GM23248 (cell line): Measurements from ENCODE around the gene KIF2A. TPM values are rescaled to one million over a fixed set of nuclear protein-coding genes. Genes with fewer than 3 reads are reported as not detected.

ENCODE experiments used
- DNase-seq: peaks from one replicate; pipeline ENCODE4 v3.0.0-alpha.2; 2015
- H2AFZ ChIP-seq: fragments of 200-600 bp; sonication (generic); 2 replicates; pipeline ENCODE4 v1.6.1; 2016; ENCODE audit warnings: antibody characterized with exemption
- H3F3A ChIP-seq: fragments of 200-600 bp; sonication (generic); 2 replicates; pipeline ENCODE4 v1.6.1; 2016; ENCODE audit warnings: mild to moderate bottlenecking, antibody characterized with exemption, mixed run types; ENCODE audit not compliant: insufficient read depth
- H3K27ac ChIP-seq: fragments of 200-600 bp; sonication (generic); 2 replicates; pipeline ENCODE4 v1.5.1; 2016; ENCODE audit warnings: mild to moderate bottlenecking
- H3K27me3 ChIP-seq: fragments of 200-600 bp; sonication (generic); replicated peaks from 2 replicates; pipeline ENCODE4 v1.6.1; 2016; ENCODE audit warnings: mild to moderate bottlenecking; ENCODE audit not compliant: insufficient read depth
- H3K36me3 ChIP-seq: fragments of 200-600 bp; sonication (generic); 2 replicates; pipeline ENCODE4 v1.6.1; 2016; ENCODE audit warnings: low read depth, mild to moderate bottlenecking
- H3K4me1 ChIP-seq: fragments of 200-600 bp; sonication (generic); 2 replicates; pipeline ENCODE4 v1.6.1; 2016; ENCODE audit warnings: mild to moderate bottlenecking; ENCODE audit not compliant: insufficient read depth
- H3K4me2 ChIP-seq: fragments of 200-600 bp; sonication (generic); one replicate; pipeline ENCODE4 v1.6.1; 2016; ENCODE audit warnings: mild to moderate bottlenecking; ENCODE audit not compliant: unreplicated experiment
- H3K4me3 ChIP-seq: fragments of 200-600 bp; sonication (generic); 2 replicates; pipeline ENCODE4 v1.5.1; 2016; ENCODE audit warnings: mild to moderate bottlenecking
- H3K79me2 ChIP-seq: fragments of 200-600 bp; sonication (generic); 2 replicates; pipeline ENCODE4 v1.6.1; 2016; ENCODE audit warnings: mild to moderate bottlenecking; ENCODE audit not compliant: insufficient read depth
- H3K9ac ChIP-seq: fragments of 200-600 bp; sonication (generic); 2 replicates; pipeline ENCODE4 v1.6.1; 2016; ENCODE audit warnings: mild to moderate bottlenecking
- H3K9me2 ChIP-seq: fragments of 200-600 bp; sonication (generic); 2 replicates; pipeline ENCODE4 v1.6.1; 2016; ENCODE audit warnings: mixed run types, mild to moderate bottlenecking, moderate library complexity; ENCODE audit not compliant: insufficient read depth
- H3K9me3 ChIP-seq: fragments of 200-600 bp; sonication (generic); one replicate; pipeline ENCODE4 v1.6.1; 2017; ENCODE audit warnings: low read depth
- H4K20me1 ChIP-seq: fragments of 200-600 bp; sonication (generic); 2 replicates; pipeline ENCODE4 v1.6.0; 2016; ENCODE audit not compliant: insufficient read depth
- EZH2 ChIP-seq: fragments of 200-600 bp; sonication (generic); IDR thresholded peaks from 2 replicates; pipeline ENCODE4 v1.6.1; 2018; ENCODE audit warnings: antibody characterized with exemption, mild to moderate bottlenecking; ENCODE audit not compliant: insufficient read depth, poor library complexity, severe bottlenecking
- EZH2phosphoT487 ChIP-seq: fragments of 200-600 bp; sonication (generic); IDR thresholded peaks from 2 replicates; pipeline ENCODE4 v1.6.1; 2018; ENCODE audit warnings: antibody characterized with exemption, moderate library complexity, mild to moderate bottlenecking, low read depth; ENCODE audit not compliant: insufficient read depth
- WGBS, 2 experiments: methylation state at CpG; one replicate each; pipeline ENCODE4 v1.1.6; 2015 to 2017; ENCODE audit warnings: low lambda C conversion rate in 2 of 2, low coverage in 1 of 2; ENCODE audit errors: missing lambda C conversion rate in 2 of 2; 5-methylcytosine and 5-hydroxymethylcytosine counted together
- in situ Hi-C: fragments of 300-500 bp; cut with MboI; formaldehyde crosslinking; loops from 2 replicates; pipeline ENCODE4 v1.15.0; 2020
- polyA plus RNA-seq: library from polyadenylated mRNA; unstranded; fragments of >200 nt; fragmentation: Nextera tagmentation; extraction: Ambion mirVana; gene quantifications from 2 replicates; pipeline ENCODE4 v1.2.1, GENCODE V29; 2016
- total RNA-seq: library from RNA; depleted of rRNA; stranded (reverse); fragments of >200 nt; shearing (Covaris generic); gene quantifications from 2 replicates; pipeline ENCODE4 v1.2.3, GENCODE V29; 2014

KIF2A gene
- total and polyA plus RNA-seq, 2 experiments from 2014 or later, result 38.2 to 40.0 TPM

- TF ChIP-seq EZH2phosphoT487 (no peak), EZH2 (no peak)
- Histone ChIP-seq H3K9me2 (no peaks in the 10 kb centered on the region), H3K9me3 (no peaks in the 10 kb centered on the region), H3K27ac (no peak overlapping the region), H2AFZ (no peak overlapping the region), H3K4me2 (no peak overlapping the region), H3F3A (no peaks in the 10 kb centered on the region), H4K20me1 (0 out of 2 replicates have a peak, but pooled peaks cover 5% of the 10 kb centered on the region), H3K9ac (no peak overlapping the region), H3K4me1 (peaks cover 5% of the 10 kb centered on the region; the same call in 1 of the 2 replicates), H3K36me3 (no peaks in the 10 kb centered on the region), H3K27me3 (no peaks in the 10 kb centered on the region), H3K79me2 (peaks cover 100% of the 10 kb centered on the region), H3K4me3 (no peak overlapping the region)
- DNase-seq, result peak; percentile 8
- WGBS, 2 experiments, result 90 to 100% methylated on average over 1 of the region's 1 CpG
- in situ Hi-C loops, result no loop called here
Observed at GRCh38 chr5:62330302-62330701, 24.3 kb downstream of the KIF2A start.

- Histone ChIP-seq H3K4me1 (peaks cover 9% of the 10 kb centered on the region; the same call in 1 of the 2 replicates), H3K9me2 (no peaks in the 10 kb centered on the region), H3K36me3 (no peaks in the 10 kb centered on the region), H3K79me2 (peaks cover 100% of the 10 kb centered on the region), H3K9ac (no peak overlapping the region), H3F3A (no peaks in the 10 kb centered on the region), H3K4me3 (no peak overlapping the region), H4K20me1 (0 out of 2 replicates have a peak, but pooled peaks cover 5% of the 10 kb centered on the region), H3K27ac (no peak overlapping the region), H2AFZ (no peak overlapping the region), H3K27me3 (no peaks in the 10 kb centered on the region), H3K9me3 (no peaks in the 10 kb centered on the region), H3K4me2 (no peak overlapping the region)
- TF ChIP-seq EZH2 (no peak), EZH2phosphoT487 (no peak)
- DNase-seq, result no peak
- in situ Hi-C loops, result no loop called here
Observed at GRCh38 chr5:62331921-62332320, 25.9 kb downstream of the KIF2A start.

- Histone ChIP-seq H3K4me2 (no peak overlapping the region), H3K9ac (no peak overlapping the region), H3K27me3 (no peaks in the 10 kb centered on the region), H3K9me2 (no peaks in the 10 kb centered on the region), H3K9me3 (no peaks in the 10 kb centered on the region), H2AFZ (no peak overlapping the region), H3K4me3 (no peak overlapping the region), H4K20me1 (0 out of 2 replicates have a peak, but pooled peaks cover 5% of the 10 kb centered on the region), H3K79me2 (peaks cover 100% of the 10 kb centered on the region), H3K36me3 (no peaks in the 10 kb centered on the region), H3K4me1 (peaks cover 9% of the 10 kb centered on the region; the same call in 1 of the 2 replicates), H3K27ac (no peak overlapping the region), H3F3A (no peaks in the 10 kb centered on the region)
- in situ Hi-C loops, result no loop called here
- no peak for TF ChIP-seq EZH2phosphoT487
- WGBS, 2 experiments, result 96 to 99% methylated on average over 7 to 8 of the region's 8 CpGs
- no peak for DNase-seq
Observed at GRCh38 chr5:62333250-62333794, 27.3 kb downstream of the KIF2A start.

GRCh38 chr5:62334082-62334481, 28.1 kb downstream of the KIF2A start:
- DNase-seq, result no peak
- peaks cover 100% of the 10 kb centered on the region for H3K79me2 ChIP-seq
- no peaks in the 10 kb centered on the region for H3K9me3 ChIP-seq
- 0 out of 2 replicates have a peak, but pooled peaks cover 5% of the 10 kb centered on the region for H4K20me1 ChIP-seq
- H3F3A ChIP-seq, result no peaks in the 10 kb centered on the region
- TF ChIP-seq EZH2phosphoT487 (no peak), EZH2 (no peak)
- no peak overlapping the region for H3K27ac ChIP-seq
- 100% methylated on average over 2 of the region's 2 CpGs for WGBS, 2 experiments
- H3K9ac ChIP-seq, result no peak overlapping the region
- no peaks in the 10 kb centered on the region for H3K27me3 ChIP-seq
- no peak overlapping the region for H3K4me2 ChIP-seq
- H3K4me1 ChIP-seq, result peaks cover 9% of the 10 kb centered on the region; the same call in 1 of the 2 replicates
- no peak overlapping the region for H3K4me3 ChIP-seq
- in situ Hi-C loops, result no loop called here
- no peak overlapping the region for H2AFZ ChIP-seq
- H3K36me3 ChIP-seq, result no peaks in the 10 kb centered on the region
- H3K9me2 ChIP-seq, result no peaks in the 10 kb centered on the region

GRCh38 chr5:62340392-62340791, 34.4 kb downstream of the KIF2A start:
- H3K4me2 ChIP-seq, result no peak overlapping the region
- in situ Hi-C loops, result no loop called here
- H3K79me2 ChIP-seq, result peaks cover 99% of the 10 kb centered on the region
- no peak overlapping the region for H2AFZ ChIP-seq
- 11 to 12% methylated on average over 1 of the region's 1 CpG for WGBS, 2 experiments
- H3K27me3 ChIP-seq, result no peaks in the 10 kb centered on the region
- no peaks in the 10 kb centered on the region for H4K20me1 ChIP-seq
- H3K27ac ChIP-seq, result no peak overlapping the region
- H3F3A ChIP-seq, result peaks cover 9% of the 10 kb centered on the region; the same call in 1 of the 2 replicates
- H3K9me3 ChIP-seq, result no peaks in the 10 kb centered on the region
- H3K4me1 ChIP-seq, result peaks cover 8% of the 10 kb centered on the region; the same call in 1 of the 2 replicates
- TF ChIP-seq EZH2 (no peak), EZH2phosphoT487 (no peak)
- no peak overlapping the region for H3K4me3 ChIP-seq
- no peaks in the 10 kb centered on the region for H3K9me2 ChIP-seq
- peak; percentile 34 for DNase-seq
- no peaks in the 10 kb centered on the region for H3K36me3 ChIP-seq
- no peak overlapping the region for H3K9ac ChIP-seq
